H1 (cell line): ENCODE results near the gene CMPK2. TPM values are rescaled to one million over a fixed set of nuclear protein-coding genes. Genes with fewer than 3 reads are reported as not detected.

Source experiments
- CHD2 ChIP-seq: IDR thresholded peaks from 2 replicates; pipeline ENCODE4 v1.6.1; 2012; ENCODE audit warnings: low read length, improper control_type of control experiment
- CHD7 ChIP-seq: fragments of 300-600 bp; sonication (generic); IDR thresholded peaks from 2 replicates; pipeline ENCODE4 v1.7.1; 2012; ENCODE audit warnings: low read length, moderate library complexity, mild to moderate bottlenecking, inconsistent platforms; ENCODE audit not compliant: insufficient replicate concordance
- MAFK ChIP-seq: IDR thresholded peaks from 2 replicates; pipeline ENCODE4 v1.6.1; 2012; ENCODE audit warnings: low read depth, mild to moderate bottlenecking, improper control_type of control experiment, low read length
- RFX5 ChIP-seq: IDR thresholded peaks from 2 replicates; pipeline ENCODE4 v1.6.1; 2011; ENCODE audit warnings: low read depth, low read length, improper control_type of control experiment, borderline replicate concordance
- SAP30 ChIP-seq: fragments of 300-600 bp; sonication (generic); IDR thresholded peaks from 2 replicates; pipeline ENCODE4 v1.7.1; 2012; ENCODE audit warnings: low read length, moderate library complexity, mild to moderate bottlenecking, inconsistent platforms; ENCODE audit not compliant: insufficient read depth, insufficient replicate concordance
- SIN3A ChIP-seq, 2 experiments: IDR thresholded peaks in 1 of 2; conservative IDR thresholded peaks in 1 of 2; 2 replicates each; pipeline ENCODE4 v1.6.1; 2011 to 2012; ENCODE audit warnings: low read length in 2 of 2, improper control_type of control experiment in 1 of 2, low read depth in 1 of 2, mild to moderate bottlenecking in 1 of 2
- SIRT6 ChIP-seq: IDR thresholded peaks from one replicate; pipeline ENCODE4 v1.7.1; 2012; ENCODE audit warnings: low read length, inconsistent platforms
- polyA plus RNA-seq, 7 experiments: library from polyadenylated mRNA; depleted of rRNA in 3 of 7; stranded (reverse) in 5 of 7; unstranded in 2 of 7; fragments of >200 nt in 5 of 7; fragments of 200-250 nt in 2 of 7; gene quantifications; 1 replicate in 5 of 7; 2 replicates in 1 of 7; 4 replicates in 1 of 7; pipeline versions ENCODE4 v1.2.1 to v1.2.3, GENCODE V29; 2011 to 2013; ENCODE audit warnings: missing spikeins in 2 of 7, mixed read lengths in 2 of 7
- total RNA-seq: library from RNA; stranded (reverse); fragmentation: NEBNext Ultra II Directional; extraction: Animal tissue kit (Norgen Biotek cat#: 25700); gene quantifications from 2 replicates; pipeline ENCODE4 v1.2.1, GENCODE V29; 2021

The CMPK2 gene
- total and polyA plus RNA-seq, 2 of the 8 experiments (the other 6 are each of a cell fraction or from before 2014, with no cell fraction given) = 0.28 to 0.53 TPM

- no peak for TF ChIP-seq CHD7
- no peak for TF ChIP-seq SIN3A (conservative IDR thresholded peaks at IDR 0.05 in 1 of 2, IDR thresholded peaks at IDR 0.05 in 1 of 2; ENCODE audit: low read depth in 1 of 2, low read length in 2 of 2)
- TF ChIP-seq RFX5 = no peak
- TF ChIP-seq MAFK = no peak
- no peak for TF ChIP-seq SAP30
- TF ChIP-seq SIRT6 = no peak
- TF ChIP-seq CHD2 = no peak
These were observed 11.9 kb upstream of the CMPK2 start, which contains the start of gene RSAD2 (continued) for GRCh38 chr2:6877402-6878304.
